K562 (cell line): Measurements from ENCODE around the gene ARHGAP10. TPM values are rescaled to one million over a fixed set of nuclear protein-coding genes. Genes with fewer than 3 reads are reported as not detected.

Experiments
- ATAC-seq: fragments of 200-7000 bp; cut with Tn5 transposase; 3 replicates; pipeline ENCODE4 v1.9.1; 2020; ENCODE audit warnings: moderate library complexity
- BruUV-seq: library from RNA; stranded (reverse); fragments of 400-500 nt; replicated peaks from 2 replicates; lab custom pipeline; 2021; lab: Mats Ljungman, UMichigan
- CTCF ChIA-PET: fragments of 300-600 bp; formaldehyde crosslinking; extraction: SDS; loops from one replicate; lab custom pipeline; 2021; ENCODE audit warnings: low intra/inter-chr PET ratio; lab: Yijun Ruan, JAX
- POLR2A ChIA-PET: fragments of 300-600, 350-650 bp; sonication (Branson Sonifier 250); formaldehyde crosslinking; extraction: SDS; loops from one replicate; lab custom pipeline; 2021; ENCODE audit warnings: antibody characterized with exemption, inconsistent platforms; lab: Yijun Ruan, JAX
- DNase-seq, 4 experiments: peaks; one replicate each; pipeline versions ENCODE4 v3.0.0 to v3.0.0-alpha.2; 2011 to 2018; ENCODE audit warnings: low spot score in 3 of 4, mixed read lengths in 3 of 4; ENCODE audit errors: extremely low read depth in 1 of 4
- FAIRE-seq: peaks from 2 replicates; lab custom pipeline; 2011; peaks lifted over from hg19 to GRCh38; lab: Jason Lieb, UNC
- H2AFZ ChIP-seq: 2 replicates; pipeline ENCODE4 v1.6.0; 2011; ENCODE audit warnings: low read depth, low read length, control low read depth, inconsistent platforms
- H3K27ac ChIP-seq: fragments of 200-600 bp; 3 replicates; pipeline ENCODE4 v1.8.0; 2011; ENCODE audit warnings: low read depth, mild to moderate bottlenecking, control low read depth, inconsistent platforms, low read length, moderate library complexity, mixed read lengths; ENCODE audit errors: extremely low read depth
- H3K27me3 ChIP-seq, 2 experiments: fragments of 300-600 bp in 1 of 2; 2 replicates in 1 of 2; 3 replicates in 1 of 2; pipeline versions ENCODE4 v1.6.0 to v1.8.0; 2011; ENCODE audit warnings: inconsistent platforms in 2 of 2, low read length in 2 of 2, mild to moderate bottlenecking in 1 of 2, mixed read lengths in 1 of 2, moderate library complexity in 1 of 2; ENCODE audit not compliant: control insufficient read depth in 2 of 2, insufficient read depth in 2 of 2
- H3K36me3 ChIP-seq: fragments of 300-600 bp; 3 replicates; pipeline ENCODE4 v1.8.0; 2011; ENCODE audit warnings: mild to moderate bottlenecking, low read length, inconsistent platforms; ENCODE audit not compliant: control insufficient read depth, insufficient read depth
- H3K4me1 ChIP-seq, 2 experiments: fragments of 200-600 bp in 1 of 2; replicated peaks in 1 of 2; 2 replicates in 1 of 2; 3 replicates in 1 of 2; pipeline versions ENCODE4 v1.5.1 to v1.8.0; 2011; ENCODE audit warnings: inconsistent platforms in 2 of 2, low read length in 2 of 2, mild to moderate bottlenecking in 1 of 2, mixed read lengths in 1 of 2, moderate library complexity in 1 of 2; ENCODE audit not compliant: control insufficient read depth in 2 of 2, insufficient read depth in 2 of 2
- H3K4me2 ChIP-seq: 2 replicates; pipeline ENCODE4 v1.6.1; 2011; ENCODE audit warnings: low read length, control low read depth, inconsistent platforms, mixed read lengths; ENCODE audit not compliant: insufficient read depth
- H3K4me3 ChIP-seq: fragments of 200-600 bp; sonication (generic), shearing (Covaris generic); 2 replicates; pipeline ENCODE4 v1.5.1; 2016; ENCODE audit warnings: control low read depth, inconsistent platforms
- H3K79me2 ChIP-seq: fragments of 200-600 bp; 3 replicates; pipeline ENCODE4 v1.8.0; 2011; ENCODE audit warnings: low read length, inconsistent platforms; ENCODE audit not compliant: control insufficient read depth, insufficient read depth
- H3K9ac ChIP-seq, 2 experiments: 2 replicates each; pipeline versions ENCODE4 v1.6.0 to v1.6.1; 2011; ENCODE audit warnings: low read depth in 2 of 2, low read length in 2 of 2, control low read depth in 1 of 2, inconsistent platforms in 1 of 2, mild to moderate bottlenecking in 1 of 2, mixed read lengths in 1 of 2; ENCODE audit not compliant: insufficient read depth in 1 of 2
- H3K9me1 ChIP-seq: one replicate; pipeline ENCODE4 v1.6.0; 2011; ENCODE audit warnings: inconsistent platforms, mild to moderate bottlenecking, low read length, moderate library complexity; ENCODE audit not compliant: control insufficient read depth, insufficient read depth
- H3K9me3 ChIP-seq: replicated peaks from 2 replicates; pipeline ENCODE4 v1.5.1; 2011; ENCODE audit warnings: low read depth, low read length, inconsistent platforms; ENCODE audit not compliant: control insufficient read depth, insufficient read depth
- H4K20me1 ChIP-seq: replicated peaks from 2 replicates; pipeline ENCODE4 v1.6.1; 2011; ENCODE audit warnings: low read length, inconsistent platforms, mixed read lengths; ENCODE audit not compliant: control insufficient read depth, insufficient read depth
- E2F4 ChIP-seq: sonication (generic); formaldehyde crosslinking; IDR thresholded peaks from 2 replicates; pipeline ENCODE4 v1.8.0; 2022; ENCODE audit warnings: mild to moderate bottlenecking, low read depth, missing genetic modification reagents
- E2F6 ChIP-seq, 2 experiments: IDR thresholded peaks; 2 replicates each; pipeline ENCODE4 v1.6.1; 2011; ENCODE audit warnings: borderline replicate concordance in 1 of 2, control low read depth in 1 of 2, low read depth in 1 of 2, low read length in 1 of 2, mild to moderate bottlenecking in 1 of 2, mixed read lengths in 1 of 2, moderate library complexity in 1 of 2; ENCODE audit not compliant: insufficient read depth in 1 of 2, insufficient read length in 1 of 2, poor library complexity in 1 of 2, severe bottlenecking in 1 of 2; ENCODE audit errors: extremely low read depth in 1 of 2
- ILK ChIP-seq: fragments of 450-650 bp; IDR thresholded peaks from 2 replicates; pipeline ENCODE4 v1.6.1; 2016; ENCODE audit warnings: missing genetic modification characterization, low read depth, mild to moderate bottlenecking, missing compliant biosample characterization, moderate library complexity, borderline replicate concordance
- KLF13 ChIP-seq: fragments of 450-650 bp; IDR thresholded peaks from 2 replicates; pipeline ENCODE4 v1.6.1; 2016; ENCODE audit warnings: missing genetic modification characterization, low read depth, mild to moderate bottlenecking, missing compliant biosample characterization, moderate library complexity, borderline replicate concordance
- MCM3 ChIP-seq: fragments of 450-650 bp; IDR thresholded peaks from 2 replicates; pipeline ENCODE4 v1.6.1; 2016
- NFIC ChIP-seq: fragments of 450-650 bp; IDR thresholded peaks from 2 replicates; pipeline ENCODE4 v1.6.1; 2017; ENCODE audit warnings: mild to moderate bottlenecking, inconsistent platforms
- RBM17 ChIP-seq: fragments of 200-400 bp; formaldehyde crosslinking; IDR thresholded peaks from 2 replicates; pipeline ENCODE4 v1.6.1; 2017; ENCODE audit warnings: low read depth, mild to moderate bottlenecking, low read length, borderline replicate concordance
- TSHZ1 ChIP-seq: fragments of 250-450 bp; sonication (Bioruptor Pico); IDR thresholded peaks from 2 replicates; pipeline ENCODE4 v1.4.0; 2020; ENCODE audit warnings: mild to moderate bottlenecking, moderate library complexity
- ZKSCAN3 ChIP-seq: fragments of 250-450 bp; sonication (Bioruptor Pico); IDR thresholded peaks from 2 replicates; pipeline ENCODE4 v1.4.0; 2020
- ZNF311 ChIP-seq: fragments of 250-450 bp; sonication (Bioruptor Pico); IDR thresholded peaks from 2 replicates; pipeline ENCODE4 v1.4.0; 2020; ENCODE audit warnings: mild to moderate bottlenecking, moderate library complexity
- ZNF512 ChIP-seq: IDR thresholded peaks from 2 replicates; pipeline ENCODE4 v1.6.1; 2016; ENCODE audit warnings: missing genetic modification characterization, missing compliant biosample characterization
- ZNF655 ChIP-seq: fragments of 250-450 bp; sonication (Bioruptor Pico); IDR thresholded peaks from 2 replicates; pipeline ENCODE4 v1.5.0; 2021
- WGBS: fragments of 100-300 bp; shearing (Covaris generic); methylation state at CpG from one replicate; pipeline ENCODE4 v1.1.6; 2016; ENCODE audit warnings: low coverage, mixed read lengths; ENCODE audit not compliant: insufficient coverage; ENCODE audit errors: missing lambda C conversion rate; 5-methylcytosine and 5-hydroxymethylcytosine counted together
- in situ Hi-C: fragments of 300-500 bp; cut with MboI; formaldehyde crosslinking; loops from 4 replicates; pipeline ENCODE4 v1.15.0; 2018; ENCODE audit warnings: inconsistent platforms, mixed read lengths
- intact Hi-C: fragments of 100-400 bp; cut with micrococcal nuclease; formaldehyde crosslinking; loops from 2 replicates; pipeline ENCODE4 v1.14.2; 2022
- polyA plus RNA-seq, 8 experiments: library from polyadenylated mRNA; depleted of rRNA in 4 of 8; stranded (reverse) in 5 of 8; unstranded in 3 of 8; fragments of >200 nt; fragmentation: Nextera tagmentation in 2 of 8; fragmentation: Illumina TruSeq in 1 of 8; extraction: Ambion mirVana in 2 of 8; extraction: Trizol in 1 of 8; gene quantifications; 2 replicates each; pipeline versions ENCODE4 v1.2.1 to v1.2.3, GENCODE V29; 2011 to 2014; ENCODE audit warnings: inconsistent platforms in 1 of 8, missing spikeins in 1 of 8
- total RNA-seq, 7 experiments: library from RNA; depleted of rRNA in 6 of 7; stranded (reverse); fragments of >200 nt in 6 of 7; fragmentation: Illumina TruSeq in 2 of 7; extraction: Trizol in 2 of 7; gene quantifications; 2 replicates each; pipeline versions ENCODE4 v1.2.1 to v1.2.3, GENCODE V29; 2011 to 2021; ENCODE audit warnings: low replicate concordance in 1 of 7

ARHGAP10 gene
- total and polyA plus RNA-seq, 9 of the 15 experiments (the other 6 are each of a cell fraction or from before 2014, with no cell fraction given), result 0.03 to 0.22 (median 0.06) TPM; not detected in 3

- no peak for TF ChIP-seq ZNF311 (CRISPR knock-in tag)
- no peak for TF ChIP-seq ZNF512 (tag)
Measured at GRCh38 chr4:148078061-148078460, 346.2 kb downstream of the ARHGAP10 start (continued).

- DNase-seq, result no peak
- in situ Hi-C loops (no loop called here), intact Hi-C loops (no loop called here)
- ChIA-PET CTCF (no interaction called here), POLR2A (no interaction called here)
- H3K4me1 ChIP-seq, result no peaks in the 10 kb centered on the region
- WGBS, result 0% methylated on average over 6 of the region's 7 CpGs
- H3K27ac ChIP-seq, result no peak overlapping the region
- H3K4me2 ChIP-seq, result no peak overlapping the region
- no peak for ATAC-seq
- no peaks in the 10 kb centered on the region for H3K36me3 ChIP-seq
- no peaks in the 10 kb centered on the region for H3K79me2 ChIP-seq
- BruUV-seq, result no TSS peak
- no peak for FAIRE-seq
- no peak overlapping the region for H3K9ac ChIP-seq
- H3K27me3 ChIP-seq, result 0 out of 5 replicates have a peak, but pooled peaks cover 0 to 6% of the 10 kb centered on the region in 2 experiments
- no peaks in the 10 kb centered on the region for H4K20me1 ChIP-seq
- H3K9me3 ChIP-seq, result no peaks in the 10 kb centered on the region
- no peak overlapping the region for H3K4me3 ChIP-seq
- H3K9me1 ChIP-seq, result no peaks in the 10 kb centered on the region
- H2AFZ ChIP-seq, result no peak overlapping the region
- no peak for TF ChIP-seq KLF13 (tag)
- no peak for TF ChIP-seq ZKSCAN3 (CRISPR knock-in tag)
- TF ChIP-seq TSHZ1 (CRISPR knock-in tag), result no peak
- no peak for TF ChIP-seq ZNF655
- TF ChIP-seq E2F4 (CRISPR knock-in tag), result no peak
- TF ChIP-seq RBM17, result no peak
- no peak for TF ChIP-seq MCM3
- no peak for TF ChIP-seq ILK (tag)
- no peak for TF ChIP-seq E2F6 (IDR thresholded peaks at IDR 0.05; ENCODE audit: borderline replicate concordance in 1 of 2, extremely low read depth in 1 of 2, insufficient read depth in 1 of 2, insufficient read length in 1 of 2, low read depth in 1 of 2, low read length in 1 of 2, poor library complexity in 1 of 2, severe bottlenecking in 1 of 2)
- no peak for TF ChIP-seq NFIC
Measured at GRCh38 chr4:148079961-148080360, 348.1 kb downstream of the ARHGAP10 start.
